AG10803 (cell line): ENCODE data around the gene MYLK2.
A peak's percentile ranks its signal among the peaks of the same experiment; 100 is the strongest.

Experiments used
- DNase-seq: peaks from one replicate; pipeline ENCODE4 v3.0.0; 2010; ENCODE audit warnings: low read depth
- H3K4me3 ChIP-seq: 2 replicates; pipeline ENCODE4 v1.5.1; 2011; ENCODE audit warnings: mild to moderate bottlenecking, low read length, control low read depth
- CTCF ChIP-seq: conservative IDR thresholded peaks from 2 replicates; pipeline ENCODE4 v1.5.1; 2011; ENCODE audit warnings: mild to moderate bottlenecking, low read length, control low read depth, inconsistent platforms

Gene MYLK2

GRCh38 chr20:31830406-31830981, 11.3 kb downstream of the MYLK2 start:
- no peak for TF ChIP-seq CTCF
- DNase-seq, result no peak
- H3K4me3 ChIP-seq, result no peak overlapping the region

GRCh38 chr20:31831211-31831610, 12.1 kb downstream of the MYLK2 start:
- no peak for TF ChIP-seq CTCF
- no peak overlapping the region for H3K4me3 ChIP-seq
- DNase-seq, result no peak

GRCh38 chr20:31831771-31832306, 12.7 kb downstream of the MYLK2 start:
- DNase-seq, result no peak
- H3K4me3 ChIP-seq, result no peak overlapping the region
- TF ChIP-seq CTCF, result no peak

- no peak overlapping the region for H3K4me3 ChIP-seq
- DNase-seq, result no peak
- TF ChIP-seq CTCF, result peak; percentile 81
Observed at GRCh38 chr20:31833130-31833930, 14.2 kb downstream of the MYLK2 start.

- TF ChIP-seq CTCF, result no peak
- no peak for DNase-seq
Observed at GRCh38 chr20:31833931-31834521, 14.9 kb downstream of the MYLK2 start.

GRCh38 chr20:31835554-31835953, 16.4 kb downstream of the MYLK2 start:
- DNase-seq, result no peak
- TF ChIP-seq CTCF, result no peak

More at GRCh38 chr20:31833931-31834521, 14.9 kb downstream of the MYLK2 start:
- H3K4me3 ChIP-seq, result no peak overlapping the region

More at GRCh38 chr20:31835554-31835953, 16.4 kb downstream of the MYLK2 start:
- H3K4me3 ChIP-seq, result no peak overlapping the region
